ENCODE results near the gene ALK. TPM values are rescaled to one million over a fixed set of nuclear protein-coding genes. Genes with fewer than 3 reads are reported as not detected.

Gene ALK
- total RNA-seq, 2 donors from 2014 or later: 0.19 TPM; not detected in 1

DNA sequence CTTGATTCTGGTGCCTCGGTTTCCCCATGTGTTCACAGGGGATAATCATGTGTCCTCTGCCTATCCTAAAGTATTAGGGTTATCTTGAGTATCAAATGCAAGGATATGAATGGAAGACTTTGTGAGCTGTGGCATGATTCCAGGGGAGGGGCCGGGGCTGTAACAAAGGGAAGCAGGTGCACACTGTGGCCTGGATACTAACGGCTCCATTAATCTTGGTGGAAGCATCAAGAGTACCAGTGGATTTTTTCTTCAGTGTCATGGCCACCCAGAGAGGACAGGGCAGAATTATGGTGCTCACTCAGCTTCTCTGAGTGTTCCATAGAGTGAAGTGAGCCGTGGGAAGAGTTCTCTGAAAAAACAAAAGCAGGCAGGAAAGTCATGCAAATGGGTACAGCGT lies 320.1 kb downstream of the ALK start:
- intact Hi-C loops (cut with DNase I): no loop called here
- H3K4me3 ChIP-seq: no peak overlapping the region
- no peak overlapping the region for H3K27ac ChIP-seq
- no peaks in the 10 kb centered on the region for H3K9me3 ChIP-seq
- no peak for DNase-seq
- H3K4me1 ChIP-seq: no peaks in the 10 kb centered on the region
- TF ChIP-seq, protein P1, sequence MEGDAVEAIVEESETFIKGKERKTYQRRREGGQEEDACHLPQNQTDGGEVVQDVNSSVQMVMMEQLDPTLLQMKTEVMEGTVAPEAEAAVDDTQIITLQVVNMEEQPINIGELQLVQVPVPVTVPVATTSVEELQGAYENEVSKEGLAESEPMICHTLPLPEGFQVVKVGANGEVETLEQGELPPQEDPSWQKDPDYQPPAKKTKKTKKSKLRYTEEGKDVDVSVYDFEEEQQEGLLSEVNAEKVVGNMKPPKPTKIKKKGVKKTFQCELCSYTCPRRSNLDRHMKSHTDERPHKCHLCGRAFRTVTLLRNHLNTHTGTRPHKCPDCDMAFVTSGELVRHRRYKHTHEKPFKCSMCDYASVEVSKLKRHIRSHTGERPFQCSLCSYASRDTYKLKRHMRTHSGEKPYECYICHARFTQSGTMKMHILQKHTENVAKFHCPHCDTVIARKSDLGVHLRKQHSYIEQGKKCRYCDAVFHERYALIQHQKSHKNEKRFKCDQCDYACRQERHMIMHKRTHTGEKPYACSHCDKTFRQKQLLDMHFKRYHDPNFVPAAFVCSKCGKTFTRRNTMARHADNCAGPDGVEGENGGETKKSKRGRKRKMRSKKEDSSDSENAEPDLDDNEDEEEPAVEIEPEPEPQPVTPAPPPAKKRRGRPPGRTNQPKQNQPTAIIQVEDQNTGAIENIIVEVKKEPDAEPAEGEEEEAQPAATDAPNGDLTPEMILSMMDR (IDR thresholded peaks at IDR 0.05): no peak
- no peaks in the 10 kb centered on the region for H3K27me3 ChIP-seq
- no peak overlapping the region for H3K9ac ChIP-seq (ENCODE audit: low read depth in 2 of 2, low read length in 2 of 2)
- H3K36me3 ChIP-seq: no peaks in the 10 kb centered on the region

DNA sequence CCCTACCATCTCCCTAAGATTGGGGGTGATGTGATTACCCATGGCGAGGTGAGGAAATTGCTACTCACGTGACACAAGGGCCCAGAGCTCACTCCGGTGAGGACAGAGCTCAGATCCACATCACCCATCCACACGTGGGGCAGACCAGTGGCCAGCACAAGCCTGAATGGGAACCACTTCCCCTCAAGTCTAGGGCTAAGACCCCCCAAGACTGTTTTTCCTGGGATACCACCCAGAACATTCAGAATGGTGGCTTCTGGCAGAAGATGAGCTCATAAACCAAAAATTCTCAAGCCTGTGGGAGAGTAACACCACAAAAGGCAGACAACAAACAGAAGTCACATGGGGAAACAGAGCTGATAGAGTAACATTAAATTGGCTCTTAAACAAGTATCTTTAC lies 321.4 kb downstream of the ALK start:
- intact Hi-C loops (cut with DNase I): loop anchor here (5.0 kb wide), 1 partner anchor 392 kb away; no protein-coding TSS in a partner anchor
- H3K4me1 ChIP-seq: no peaks in the 10 kb centered on the region
- no peaks in the 10 kb centered on the region for H3K36me3 ChIP-seq
- TF ChIP-seq, protein P1 (IDR thresholded peaks at IDR 0.05): no peak
- H3K4me3 ChIP-seq: no peak overlapping the region
- no peaks in the 10 kb centered on the region for H3K27me3 ChIP-seq
- no peak for DNase-seq
- H3K9ac ChIP-seq (ENCODE audit: low read depth in 2 of 2, low read length in 2 of 2): no peak overlapping the region
- H3K27ac ChIP-seq: no peak overlapping the region
- H3K9me3 ChIP-seq: no peaks in the 10 kb centered on the region

DNA sequence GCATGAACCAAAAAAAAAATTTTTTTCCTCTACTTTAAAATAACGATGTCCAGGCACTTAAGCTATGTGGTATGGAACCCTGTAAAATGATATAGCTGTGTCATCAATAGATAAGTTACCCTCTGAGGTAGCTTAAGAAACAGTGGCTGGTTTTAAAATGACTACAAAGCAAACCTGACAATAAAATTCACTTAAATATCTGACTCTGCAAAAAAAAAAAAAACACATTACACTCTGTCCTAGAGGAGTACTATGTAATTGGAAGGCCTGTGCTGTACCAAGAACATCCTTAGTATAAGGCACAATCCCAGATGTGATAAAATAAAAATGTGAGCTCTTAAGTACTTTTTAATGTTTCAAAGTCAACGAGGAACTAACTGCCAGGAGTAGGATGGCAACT lies 322.4 kb downstream of the ALK start:
- Histone ChIP-seq H3K9ac (ENCODE audit: low read depth in 2 of 2, low read length in 2 of 2) (no peak overlapping the region), H3K4me3 (no peak overlapping the region), H3K9me3 (no peaks in the 10 kb centered on the region), H3K36me3 (no peaks in the 10 kb centered on the region), H3K4me1 (no peaks in the 10 kb centered on the region), H3K27me3 (no peaks in the 10 kb centered on the region), H3K27ac (no peak overlapping the region)
- TF ChIP-seq, protein P1 (IDR thresholded peaks at IDR 0.05): no peak
- intact Hi-C loops (cut with DNase I): loop anchor here (5.0 kb wide), 1 partner anchor 393 kb away; no protein-coding TSS in a partner anchor
- DNase-seq: no peak

DNA sequence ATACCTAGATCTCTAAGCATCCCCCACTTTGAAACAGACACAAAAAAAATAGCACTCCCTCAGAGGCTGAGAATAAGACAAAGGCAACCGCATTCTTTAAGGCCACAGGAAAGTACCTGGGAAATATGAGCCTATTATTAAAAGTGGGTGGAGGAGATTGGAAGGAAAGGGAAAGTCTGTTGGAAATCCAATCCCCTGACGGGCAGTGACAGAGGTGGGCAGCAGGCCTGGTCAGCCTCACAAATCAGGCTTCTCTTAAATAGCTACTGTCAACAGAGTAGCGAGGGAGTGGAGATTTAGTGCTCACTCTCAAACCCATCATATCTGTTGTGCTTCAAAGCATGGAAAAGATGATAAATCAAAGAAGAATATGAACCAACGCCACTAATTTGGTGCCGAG lies 324.4 kb downstream of the ALK start:
- no peaks in the 10 kb centered on the region for H3K36me3 ChIP-seq
- intact Hi-C loops (cut with DNase I): loop anchor here (5.0 kb wide), 1 partner anchor 395 kb away; no protein-coding TSS in a partner anchor
- no peaks in the 10 kb centered on the region for H3K27me3 ChIP-seq
- no peaks in the 10 kb centered on the region for H3K4me1 ChIP-seq
- H3K27ac ChIP-seq: no peak overlapping the region
- TF ChIP-seq, protein P1 (IDR thresholded peaks at IDR 0.05): no peak
- H3K9me3 ChIP-seq: no peaks in the 10 kb centered on the region
- DNase-seq: no peak
- H3K4me3 ChIP-seq: no peak overlapping the region
- no peak overlapping the region for H3K9ac ChIP-seq (ENCODE audit: low read depth in 2 of 2, low read length in 2 of 2)

DNA sequence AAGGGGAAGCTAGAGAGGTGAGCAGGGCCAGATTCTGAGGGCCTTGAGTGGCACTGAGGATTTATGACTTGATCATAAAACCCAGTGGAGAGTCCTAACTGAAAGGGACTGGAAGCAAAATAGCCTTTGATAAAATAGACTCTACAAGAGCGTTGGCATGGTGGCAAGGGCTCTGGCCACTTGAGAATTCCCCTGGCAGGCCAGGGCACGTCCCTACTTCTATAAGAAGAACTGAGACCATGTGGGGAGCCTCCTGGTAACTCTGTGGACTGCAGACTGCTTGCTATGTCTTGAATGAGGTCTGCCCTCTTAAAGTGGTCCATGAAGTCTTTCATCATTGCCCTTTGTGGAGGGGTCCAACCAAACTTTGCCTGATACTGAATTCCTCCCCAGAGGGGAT lies 324.8 kb downstream of the ALK start:
- H3K27me3 ChIP-seq: no peaks in the 10 kb centered on the region
- intact Hi-C loops (cut with DNase I): loop anchor here (5.0 kb wide), 1 partner anchor 396 kb away; no protein-coding TSS in a partner anchor
- no peak overlapping the region for H3K4me3 ChIP-seq
- no peak overlapping the region for H3K9ac ChIP-seq (ENCODE audit: low read depth in 2 of 2, low read length in 2 of 2)
- H3K9me3 ChIP-seq: no peaks in the 10 kb centered on the region
- H3K4me1 ChIP-seq: no peaks in the 10 kb centered on the region
- H3K27ac ChIP-seq: no peak overlapping the region
- H3K36me3 ChIP-seq: no peaks in the 10 kb centered on the region
- DNase-seq: no peak
- TF ChIP-seq, protein P1 (IDR thresholded peaks at IDR 0.05): no peak

All from colonic mucosa (tissue), 4 donors.